Measurements from ENCODE around the gene APBB3. TPM values are rescaled to one million over a fixed set of nuclear protein-coding genes. Genes with fewer than 3 reads are reported as not detected.

The APBB3 gene
- total RNA-seq, 1 experiment from 2014 or later, result 3.4 TPM

Other genes with a start within 250 kb of the APBB3 start
- gene HBEGF, start 218.0 kb downstream of the APBB3 start, total RNA-seq (2014; rRNA removed; shearing (Covaris generic)), result 9.2 and 13.8 TPM in 2 replicates
- not detected in 2 replicates for gene SLC4A9, start 204.4 kb downstream of the APBB3 start, total RNA-seq (2014; rRNA removed; shearing (Covaris generic))
- 23.9 and 48.5 TPM in 2 replicates for gene ANKHD1, start 162.8 kb downstream of the APBB3 start, total RNA-seq (2014; rRNA removed; shearing (Covaris generic))
- not detected in 2 replicates for gene EIF4EBP3, start 16.9 kb downstream of the APBB3 start, total RNA-seq (2014; rRNA removed; shearing (Covaris generic))
- gene SRA1, start 7.1 kb downstream of the APBB3 start, total RNA-seq (2014; rRNA removed; shearing (Covaris generic)), result 48.5 and 55.9 TPM in 2 replicates
- gene SLC35A4, start 230 bp upstream of the APBB3 start, total RNA-seq (2014; rRNA removed; shearing (Covaris generic)), result 29.4 and 33.5 TPM in 2 replicates
- gene CD14, start 68.6 kb upstream of the APBB3 start, total RNA-seq (2014; rRNA removed; shearing (Covaris generic)), result 0.47 TPM in 1 of 2 replicates, not detected in the other
- gene TMCO6, start 74.9 kb upstream of the APBB3 start, total RNA-seq (2014; rRNA removed; shearing (Covaris generic)), result 15.2 and 32.7 TPM in 2 replicates
- gene NDUFA2, start 83.0 kb upstream of the APBB3 start, total RNA-seq (2014; rRNA removed; shearing (Covaris generic)), result 87.2 and 106 TPM in 2 replicates
- gene IK, start 83.2 kb upstream of the APBB3 start, total RNA-seq (2014; rRNA removed; shearing (Covaris generic)), result 96.8 and 118 TPM in 2 replicates
- 11.7 and 26.5 TPM in 2 replicates for gene WDR55, start 100.3 kb upstream of the APBB3 start, total RNA-seq (2014; rRNA removed; shearing (Covaris generic))
- 0.44 TPM in 1 of 2 replicates, not detected in the other for gene DND1, start 109.0 kb upstream of the APBB3 start, total RNA-seq (2014; rRNA removed; shearing (Covaris generic))
- gene HARS1, start 126.8 kb upstream of the APBB3 start, total RNA-seq (2014; rRNA removed; shearing (Covaris generic)), result 36.8 and 58.1 TPM in 2 replicates
- 29.6 and 36.7 TPM in 2 replicates for gene HARS2, start 126.9 kb upstream of the APBB3 start, total RNA-seq (2014; rRNA removed; shearing (Covaris generic))
- 68.0 and 71.3 TPM in 2 replicates for gene ZMAT2, start 135.8 kb upstream of the APBB3 start, total RNA-seq (2014; rRNA removed; shearing (Covaris generic))
- 0.05 TPM in 1 of 2 replicates, not detected in the other for gene PCDHA1, start 221.5 kb upstream of the APBB3 start, total RNA-seq (2014; rRNA removed; shearing (Covaris generic))
- gene PCDHA2, start 230.3 kb upstream of the APBB3 start, total RNA-seq (2014; rRNA removed; shearing (Covaris generic)), result not detected in 2 replicates
- not detected in 2 replicates for gene PCDHA3, start 236.5 kb upstream of the APBB3 start, total RNA-seq (2014; rRNA removed; shearing (Covaris generic))
- not detected in 2 replicates for gene PCDHA4, start 242.5 kb upstream of the APBB3 start, total RNA-seq (2014; rRNA removed; shearing (Covaris generic))

Data from M059J (cell line).